ENCODE data around the gene BIRC3. TPM values are rescaled to one million over a fixed set of nuclear protein-coding genes. Genes with fewer than 3 reads are reported as not detected.
"Not testable (repeated sequence)": the region's sequence is repeated elsewhere in the genome, so short reads cannot be mapped to it uniquely, and the experiment has no call there.

BIRC3 gene
- polyA plus RNA-seq, 6 donors from 2014 or later = 181 to 263 (median 232) TPM

- DNase-seq = no peak
- H3K4me1 Mint-ChIP-seq = peaks cover 58 to 64% (median 63%) of the 10 kb centered on the region in 3 donors
These were observed 2.3 kb downstream of the BIRC3 start for GRCh38 chr11:102319544-102319943.

GRCh38 chr11:102320188-102320587 is 2.9 kb downstream of the BIRC3 start:
- no peak for DNase-seq
- Mint-ChIP-seq H3K27me3 (peaks cover 0 to 4% (median 0%) of the 10 kb centered on the region in 3 donors), H3K36me3 (peaks cover 38 to 40% of the 10 kb centered on the region in 2 donors), H3K9me3 (peaks cover 0 to 4% (median 0%) of the 10 kb centered on the region in 7 donors), H3K4me3 (peak overlapping the region; percentile 94 to 100 (median 98)), H3K27ac (peak overlapping the region; percentile 91 to 100 (median 100)), H3K4me1 (peaks cover 57 to 66% (median 61%) of the 10 kb centered on the region in 3 donors)
- no peak for ATAC-seq (ENCODE audit: low read depth in 2 of 2)

More at GRCh38 chr11:102319544-102319943, 2.3 kb downstream of the BIRC3 start:
- Mint-ChIP-seq H3K4me3 (peak overlapping the region; percentile 94 to 100 (median 98)), H3K36me3 (peaks cover 38 to 40% of the 10 kb centered on the region in 2 donors), H3K9me3 (peaks cover 0 to 4% (median 0%) of the 10 kb centered on the region in 7 donors), H3K27ac (peak overlapping the region; percentile 99 to 100 (median 100)), H3K27me3 (peaks cover 0 to 4% (median 0%) of the 10 kb centered on the region in 3 donors)
- ATAC-seq (ENCODE audit: low read depth in 2 of 2) = no peak

GRCh38 chr11:102320679-102321078 is 3.4 kb downstream of the BIRC3 start:
- peaks cover 38 to 40% of the 10 kb centered on the region in 2 donors for H3K36me3 Mint-ChIP-seq
- DNase-seq = no peak
- no peak for ATAC-seq (ENCODE audit: low read depth in 2 of 2)

GRCh38 chr11:102322560-102322959 is 5.3 kb downstream of the BIRC3 start:
- peaks cover 0 to 2% (median 0%) of the 10 kb centered on the region in 7 donors for H3K9me3 Mint-ChIP-seq
- DNase-seq = no peak
- peaks cover 43 to 55% (median 51%) of the 10 kb centered on the region in 3 donors for H3K4me1 Mint-ChIP-seq
- peak overlapping the region; percentile 84 to 100 (median 92) for H3K27ac Mint-ChIP-seq
- H3K4me3 Mint-ChIP-seq = peak overlapping the region; percentile 73 to 100 (median 84)
- ATAC-seq (ENCODE audit: low read depth in 2 of 2) = no peak
- H3K36me3 Mint-ChIP-seq = peaks cover 37 to 44% of the 10 kb centered on the region in 2 donors
- H3K27me3 Mint-ChIP-seq = no peaks in the 10 kb centered on the region

More at GRCh38 chr11:102320679-102321078, 3.4 kb downstream of the BIRC3 start:
- peak overlapping the region; percentile 91 to 100 (median 100) for H3K27ac Mint-ChIP-seq
- peaks cover 0 to 4% (median 0%) of the 10 kb centered on the region in 3 donors for H3K27me3 Mint-ChIP-seq
- peaks cover 54 to 61% (median 56%) of the 10 kb centered on the region in 3 donors for H3K4me1 Mint-ChIP-seq
- peaks cover 0 to 4% (median 0%) of the 10 kb centered on the region in 7 donors for H3K9me3 Mint-ChIP-seq
- peak overlapping the region; percentile 94 to 100 (median 98) for H3K4me3 Mint-ChIP-seq

GRCh38 chr11:102323542-102324251 is 6.4 kb downstream of the BIRC3 start:
- Mint-ChIP-seq H3K36me3 (peaks cover 27 to 38% of the 10 kb centered on the region in 2 donors), H3K27ac (peak overlapping the region in 3 of 6 donors; percentile 60 to 100 (median 61)), H3K9me3 (no peaks in the 10 kb centered on the region), H3K4me3 (peak overlapping the region in 4 of 8 donors; percentile 3 to 22 (median 6)), H3K27me3 (no peaks in the 10 kb centered on the region), H3K4me1 (peaks cover 37 to 55% (median 46%) of the 10 kb centered on the region in 3 donors)
- ATAC-seq (ENCODE audit: low read depth in 2 of 2) (no peak), DNase-seq (no peak)

GRCh38 chr11:102325088-102325487 is 7.8 kb downstream of the BIRC3 start:
- Mint-ChIP-seq H3K36me3 (peaks cover 20 to 36% of the 10 kb centered on the region in 2 donors), H3K4me3 (peak overlapping the region in 2 of 8 donors; percentile 29 to 45), H3K27ac (peak overlapping the region; percentile 16 to 87 (median 57)), H3K27me3 (no peaks in the 10 kb centered on the region), H3K4me1 (peaks cover 35 to 54% (median 38%) of the 10 kb centered on the region in 3 donors), H3K9me3 (no peaks in the 10 kb centered on the region)
- DNase-seq = no peak
- ATAC-seq (ENCODE audit: low read depth in 2 of 2) = no peak

GRCh38 chr11:102328748-102329147 is 11.5 kb downstream of the BIRC3 start:
- ATAC-seq (ENCODE audit: low read depth in 2 of 2) = no peak
- Mint-ChIP-seq H3K9me3 (no peaks in the 10 kb centered on the region), H3K27ac (peak overlapping the region in 1 of 6 donors; percentile 70), H3K4me3 (no peak overlapping the region), H3K36me3 (peaks cover 26 to 30% of the 10 kb centered on the region in 2 donors), H3K27me3 (no peaks in the 10 kb centered on the region), H3K4me1 (peaks cover 26 to 35% (median 31%) of the 10 kb centered on the region in 3 donors)
- DNase-seq = no peak

GRCh38 chr11:102330231-102330630 is 12.9 kb downstream of the BIRC3 start:
- peak overlapping the region in 5 of 6 donors; percentile 3 to 86 (median 18) for H3K27ac Mint-ChIP-seq
- DNase-seq (no peak), ATAC-seq (ENCODE audit: low read depth in 2 of 2) (no peak)
- peaks cover 26 to 30% of the 10 kb centered on the region in 2 donors for H3K36me3 Mint-ChIP-seq
- no peaks in the 10 kb centered on the region for H3K9me3 Mint-ChIP-seq
- peaks cover 19 to 32% (median 22%) of the 10 kb centered on the region in 3 donors for H3K4me1 Mint-ChIP-seq
- no peak overlapping the region for H3K4me3 Mint-ChIP-seq
- no peaks in the 10 kb centered on the region for H3K27me3 Mint-ChIP-seq

- ATAC-seq (ENCODE audit: low read depth in 2 of 2) (no peak), DNase-seq (no peak)
- Mint-ChIP-seq H3K27me3 (no peaks in the 10 kb centered on the region), H3K4me1 (peaks cover 19 to 32% (median 22%) of the 10 kb centered on the region in 3 donors), H3K36me3 (peaks cover 26 to 29% of the 10 kb centered on the region in 2 donors), H3K4me3 (no peak overlapping the region), H3K27ac (peak overlapping the region in 4 of 6 donors; percentile 15 to 81 (median 67)), H3K9me3 (no peaks in the 10 kb centered on the region)
These were observed 14.1 kb downstream of the BIRC3 start for GRCh38 chr11:102331341-102331740.

GRCh38 chr11:102332611-102332994 is 15.3 kb downstream of the BIRC3 start:
- peak overlapping the region in 5 of 6 donors; percentile 13 to 90 (median 76) for H3K27ac Mint-ChIP-seq
- no peak overlapping the region for H3K4me3 Mint-ChIP-seq
- no peak for ATAC-seq (ENCODE audit: low read depth in 2 of 2)
- H3K36me3 Mint-ChIP-seq = peaks cover 24 to 26% of the 10 kb centered on the region in 2 donors
- DNase-seq = no peak
- no peaks in the 10 kb centered on the region for H3K9me3 Mint-ChIP-seq
- peaks cover 18 to 23% (median 19%) of the 10 kb centered on the region in 3 donors for H3K4me1 Mint-ChIP-seq
- no peaks in the 10 kb centered on the region for H3K27me3 Mint-ChIP-seq

GRCh38 chr11:102338479-102339010 is 21.3 kb downstream of the BIRC3 start:
- no peak for ATAC-seq (ENCODE audit: low read depth in 2 of 2)
- Mint-ChIP-seq H3K36me3 (peaks cover 0 to 5% of the 10 kb centered on the region in 2 donors), H3K9me3 (no peaks in the 10 kb centered on the region), H3K4me1 (peaks cover 16 to 26% (median 19%) of the 10 kb centered on the region in 3 donors), H3K4me3 (no peak overlapping the region), H3K27ac (peak overlapping the region in 5 of 6 donors; percentile 10 to 94 (median 90)), H3K27me3 (no peaks in the 10 kb centered on the region)
- no peak for DNase-seq

- not testable (repeated sequence) for H3K4me3 Mint-ChIP-seq; DNase-seq; ATAC-seq (ENCODE audit: low read depth in 2 of 2); H3K27me3 Mint-ChIP-seq; H3K36me3 Mint-ChIP-seq; H3K9me3 Mint-ChIP-seq
- peaks cover 18 to 33% (median 24%) of the 10 kb centered on the region in 3 donors for H3K4me1 Mint-ChIP-seq
- peak overlapping the region in 4 of 6 donors; percentile 27 to 96 (median 77) for H3K27ac Mint-ChIP-seq
These were observed 24.0 kb downstream of the BIRC3 start for GRCh38 chr11:102341311-102341710.

- peak overlapping the region; percentile 1 to 98 (median 96) for H3K27ac Mint-ChIP-seq
- H3K9me3 Mint-ChIP-seq = no peaks in the 10 kb centered on the region
- no peaks in the 10 kb centered on the region for H3K27me3 Mint-ChIP-seq
- peaks cover 23 to 37% (median 27%) of the 10 kb centered on the region in 3 donors for H3K4me1 Mint-ChIP-seq
- DNase-seq = peak; percentile 68
- H3K36me3 Mint-ChIP-seq = peaks cover 0 to 5% of the 10 kb centered on the region in 2 donors
- ATAC-seq (ENCODE audit: low read depth in 2 of 2) = peak; percentile 16 to 38
- peak overlapping the region in 1 of 8 donors; percentile 3 for H3K4me3 Mint-ChIP-seq
These were observed 24.6 kb downstream of the BIRC3 start for GRCh38 chr11:102341844-102342318.
